Spleen (tissue), 11 donors: ENCODE data around the gene TPST2. TPM values are rescaled to one million over a fixed set of nuclear protein-coding genes. Genes with fewer than 3 reads are reported as not detected.

Source experiments
- DNase-seq: peaks from one replicate; pipeline ENCODE4 v3.0.0-alpha.2; 2020
- H3K27ac ChIP-seq, 8 donors: fragments of 200-600 bp; sonication (generic) in 7 of 8; 1 replicate in 4 of 8; 2 replicates in 4 of 8; pipeline versions ENCODE4 v1.5.0 to v1.8.0; 2016 to 2021; ENCODE audit warnings: inconsistent platforms in 4 of 8, mild to moderate bottlenecking in 4 of 8, moderate library complexity in 1 of 8
- H3K27me3 ChIP-seq, 7 donors: fragments of 200-600 bp; sonication (generic) in 6 of 7; replicated peaks in 1 of 7; 1 replicate in 4 of 7; 2 replicates in 3 of 7; pipeline versions ENCODE4 v1.5.0 to v1.8.0; 2016 to 2021; ENCODE audit warnings: inconsistent platforms in 3 of 7, mild to moderate bottlenecking in 1 of 7
- H3K36me3 ChIP-seq, 6 donors: fragments of 200-600 bp; sonication (generic) in 5 of 6; 1 replicate in 4 of 6; 2 replicates in 2 of 6; pipeline versions ENCODE4 v1.5.0 to v1.8.0; 2016 to 2021; ENCODE audit warnings: inconsistent platforms in 2 of 6
- H3K4me1 ChIP-seq, 6 donors: fragments of 200-600 bp; sonication (generic) in 5 of 6; 1 replicate in 3 of 6; 2 replicates in 3 of 6; pipeline versions ENCODE4 v1.5.0 to v1.8.0; 2016 to 2021; ENCODE audit warnings: inconsistent platforms in 3 of 6
- H3K4me3 ChIP-seq, 8 donors: fragments of 200-600 bp; sonication (generic) in 7 of 8; 1 replicate in 4 of 8; 2 replicates in 4 of 8; pipeline versions ENCODE4 v1.5.0 to v1.8.0; 2016 to 2021; ENCODE audit warnings: inconsistent platforms in 4 of 8, mild to moderate bottlenecking in 4 of 8, moderate library complexity in 2 of 8
- H3K9me3 ChIP-seq, 8 donors: fragments of 200-600 bp; sonication (generic) in 7 of 8; 1 replicate in 4 of 8; 2 replicates in 4 of 8; pipeline versions ENCODE4 v1.5.0 to v1.8.0; 2016 to 2021; ENCODE audit warnings: inconsistent platforms in 4 of 8
- CTCF ChIP-seq, 11 experiments: fragments of 200-600 bp in 7 of 11; fragments of 450-650 bp in 4 of 11; sonication (generic) in 4 of 11; IDR thresholded peaks in 8 of 11; conservative IDR thresholded peaks in 3 of 11; 1 replicate in 7 of 11; 2 replicates in 4 of 11; pipeline versions ENCODE4 v1.4.0 to v1.8.0; 2016 to 2021; ENCODE audit warnings: antibody characterized with exemption in 11 of 11, inconsistent platforms in 4 of 11, mild to moderate bottlenecking in 1 of 11
- POLR2A ChIP-seq, 3 donors: fragments of 450-650 bp; IDR thresholded peaks; one replicate each; pipeline ENCODE4 v1.5.1; 2017; ENCODE audit warnings: antibody characterized with exemption in 3 of 3, mild to moderate bottlenecking in 1 of 3
- POLR2AphosphoS5 ChIP-seq, 3 donors: sonication (generic); formaldehyde crosslinking; IDR thresholded peaks; one replicate each; pipeline ENCODE4 v1.5.1; 2017; ENCODE audit warnings: antibody characterized with exemption in 3 of 3
- WGBS, 5 donors: extraction: QIAGEN DNeasy Blood & Tissue Kit in 3 of 5; methylation state at CpG; one replicate each; pipeline versions ENCODE4 v1.1.5 to v1.1.7; 2013 to 2018; 5-methylcytosine and 5-hydroxymethylcytosine counted together
- intact Hi-C: fragments of 100-400 bp; cut with DNase I; formaldehyde crosslinking; loops from one replicate; pipeline ENCODE4 v1.15.0; 2023; ENCODE audit warnings: low total_unique reads
- polyA plus RNA-seq, 3 donors: library from polyadenylated mRNA; stranded (reverse); fragments of 200-250 nt; gene quantifications; one replicate each; pipeline ENCODE4 v1.2.1, GENCODE V29; 2013
- total RNA-seq, 7 donors: library from RNA; depleted of rRNA in 3 of 7; stranded (reverse); fragments of >200 nt in 3 of 7; fragmentation: NEBNext Ultra II Directional in 4 of 7; extraction: Animal tissue kit (Norgen Biotek cat#: 25700) in 4 of 7; gene quantifications; one replicate each; pipeline versions ENCODE4 v1.1.0 to v1.2.1, GENCODE V29; 2016 to 2021
- donor health status: healthy with polysubstance abuse.
- donor health status: DM: no; HTN: no; CAD: no; lungs with moderate emphysema.
- donor health status: DM: no; HTN: no; CAD: no.
- donor health status: Bipolar disorder and iron deficiency.
- donor health status: healthy.
- donor health status: DM: no; HTN: no; CAD: no.
- donor health status: DM: yes; HTN: yes; CAD: no.

Gene TPST2
- total and polyA plus RNA-seq, 10 donors = 14.6 to 119 (median 54.3) TPM

GRCh38 chr22:26556904-26557303 is 33.0 kb downstream of the TPST2 start:
- Histone ChIP-seq H3K9me3 (no peaks in the 10 kb centered on the region), H3K27me3 (no peaks in the 10 kb centered on the region), H3K27ac (peak overlapping the region in 6 of 8 donors; percentile 37 to 70 (median 56)), H3K4me3 (no peak overlapping the region), H3K4me1 (peaks cover 0 to 94% (median 59%) of the 10 kb centered on the region in 6 donors), H3K36me3 (peaks cover 0 to 29% (median 0%) of the 10 kb centered on the region in 6 donors)
- WGBS, 5 donors = 69 to 90% (median 82%) methylated on average over 5 of the region's 5 CpGs
- no peak for DNase-seq
- TF ChIP-seq CTCF (IDR thresholded peaks at IDR 0.05 in 8 of 11, conservative IDR thresholded peaks at IDR 0.05 in 3 of 11) (no peak), POLR2AphosphoS5 (IDR thresholded peaks at IDR 0.05) (peak; percentile 37 to 75 (median 73)), POLR2A (IDR thresholded peaks at IDR 0.05) (no peak)
- intact Hi-C loops = no loop called here

GRCh38 chr22:26555478-26555877 is 34.5 kb downstream of the TPST2 start:
- no peaks in the 10 kb centered on the region for H3K9me3 ChIP-seq
- peaks cover 0 to 31% (median 0%) of the 10 kb centered on the region in 6 donors for H3K36me3 ChIP-seq
- 71 to 85% (median 80%) methylated on average over 8 to 11 of the region's 11 CpGs for WGBS, 5 donors
- TF ChIP-seq CTCF (IDR thresholded peaks at IDR 0.05 in 8 of 11, conservative IDR thresholded peaks at IDR 0.05 in 3 of 11) (no peak), POLR2AphosphoS5 (IDR thresholded peaks at IDR 0.05) (peak in 1 of 3 donors; percentile 14)
- peaks cover 5 to 97% (median 66%) of the 10 kb centered on the region in 6 donors for H3K4me1 ChIP-seq
- DNase-seq = no peak
- peak overlapping the region in 3 of 8 donors; percentile 15 to 70 (median 69) for H3K27ac ChIP-seq
- H3K27me3 ChIP-seq = no peaks in the 10 kb centered on the region
- intact Hi-C loops = no loop called here
- H3K4me3 ChIP-seq = no peak overlapping the region

- no peak for TF ChIP-seq POLR2A (IDR thresholded peaks at IDR 0.05)
- TF ChIP-seq CTCF (IDR thresholded peaks at IDR 0.05 in 8 of 11, conservative IDR thresholded peaks at IDR 0.05 in 3 of 11) = no peak
- TF ChIP-seq POLR2AphosphoS5 (IDR thresholded peaks at IDR 0.05) = no peak
- WGBS, 5 donors = 84 to 92% (median 86%) methylated on average over 6 of the region's 6 CpGs
- Histone ChIP-seq H3K27me3 (no peaks in the 10 kb centered on the region), H3K27ac (peak overlapping the region in 3 of 8 donors; percentile 23 to 70 (median 69)), H3K9me3 (no peaks in the 10 kb centered on the region), H3K4me1 (peaks cover 6 to 97% (median 67%) of the 10 kb centered on the region in 6 donors), H3K36me3 (peaks cover 0 to 35% (median 0%) of the 10 kb centered on the region in 6 donors), H3K4me3 (no peak overlapping the region)
- DNase-seq = no peak
- intact Hi-C loops = no loop called here
Observed at GRCh38 chr22:26554956-26555355, 35.0 kb downstream of the TPST2 start.

- peaks cover 0 to 32% (median 0%) of the 10 kb centered on the region in 6 donors for H3K36me3 ChIP-seq
- H3K27me3 ChIP-seq = no peaks in the 10 kb centered on the region
- 53 to 70% (median 55%) methylated on average over 7 of the region's 7 CpGs for WGBS, 5 donors
- no peak overlapping the region for H3K4me3 ChIP-seq
- no peak for DNase-seq
- intact Hi-C loops = no loop called here
- TF ChIP-seq POLR2A (IDR thresholded peaks at IDR 0.05) = no peak
- TF ChIP-seq CTCF (IDR thresholded peaks at IDR 0.05 in 8 of 11, conservative IDR thresholded peaks at IDR 0.05 in 3 of 11) = no peak
- no peak for TF ChIP-seq POLR2AphosphoS5 (IDR thresholded peaks at IDR 0.05)
- peaks cover 6 to 93% (median 56%) of the 10 kb centered on the region in 6 donors for H3K4me1 ChIP-seq
- H3K27ac ChIP-seq = peak overlapping the region in 1 of 8 donors; percentile 69
- H3K9me3 ChIP-seq = no peaks in the 10 kb centered on the region
Observed at GRCh38 chr22:26553056-26553752, 36.7 kb downstream of the TPST2 start.
